ENCODE results near the gene SOS1.
"Not testable (repeated sequence)": the region's sequence is repeated elsewhere in the genome, so short reads cannot be mapped to it uniquely, and the experiment has no call there.

Gene SOS1

GRCh38 chr2:38960609-38961320 lies 160.1 kb downstream of the SOS1 start:
- no peak for DNase-seq

- no peak for DNase-seq
Observed at GRCh38 chr2:38959938-38960608, 160.8 kb downstream of the SOS1 start.

GRCh38 chr2:38959466-38959865 lies 161.4 kb downstream of the SOS1 start:
- no peak for DNase-seq

- no peak for DNase-seq
Observed at GRCh38 chr2:38957972-38958371, 162.9 kb downstream of the SOS1 start.

- no peak for DNase-seq
Observed at GRCh38 chr2:38951766-38952165, 169.1 kb downstream of the SOS1 start.

- DNase-seq: no peak
Observed at GRCh38 chr2:38948995-38949394, 171.9 kb downstream of the SOS1 start.

- DNase-seq: no peak
Observed at GRCh38 chr2:38948387-38948882, 172.4 kb downstream of the SOS1 start.

- peak; percentile 9 for DNase-seq
Observed at GRCh38 chr2:38947241-38948239, 173.3 kb downstream of the SOS1 start.

GRCh38 chr2:38945911-38946310 lies 174.9 kb downstream of the SOS1 start:
- DNase-seq: no peak

GRCh38 chr2:38945372-38945771 lies 175.5 kb downstream of the SOS1 start:
- DNase-seq: no peak

GRCh38 chr2:38943784-38944183 lies 177.1 kb downstream of the SOS1 start:
- DNase-seq: no peak

GRCh38 chr2:38940746-38941145 lies 180.1 kb downstream of the SOS1 start:
- no peak for DNase-seq

GRCh38 chr2:38937548-38937947 lies 183.3 kb downstream of the SOS1 start:
- DNase-seq: no peak

- DNase-seq: not testable (repeated sequence)
Observed at GRCh38 chr2:38936516-38936915, 184.3 kb downstream of the SOS1 start.

- no peak for DNase-seq
Observed at GRCh38 chr2:38935568-38936172, 185.2 kb downstream of the SOS1 start.

GRCh38 chr2:38934742-38935141 lies 186.1 kb downstream of the SOS1 start:
- DNase-seq: no peak

GRCh38 chr2:38933653-38934052 lies 187.2 kb downstream of the SOS1 start:
- DNase-seq: no peak

GRCh38 chr2:38932586-38932985 lies 188.3 kb downstream of the SOS1 start:
- no peak for DNase-seq

Data from NCI-H1105 (cell line).